Mesothelial cell of epicardium (in vitro differentiated cells): ENCODE results near the gene FILIP1. TPM values are rescaled to one million over a fixed set of nuclear protein-coding genes. Genes with fewer than 3 reads are reported as not detected.
A peak's percentile ranks its signal among the peaks of the same experiment; 100 is the strongest.

Experiments
- DNase-seq, 2 experiments: peaks; one replicate each; pipeline ENCODE4 v3.0.0; 2021; ENCODE audit warnings: low spot score in 2 of 2; ENCODE audit not compliant: unreplicated experiment in 2 of 2
- H3K27ac Mint-ChIP-seq: 2 replicates; pipeline ENCODE4 v1.8.0; 2021; ENCODE audit warnings: mixed read lengths
- H3K27me3 Mint-ChIP-seq: 2 replicates; pipeline ENCODE4 v1.8.0; 2021; ENCODE audit warnings: low read depth, mixed read lengths
- H3K36me3 Mint-ChIP-seq: 2 replicates; pipeline ENCODE4 v1.8.0; 2021; ENCODE audit warnings: mixed read lengths
- H3K4me1 Mint-ChIP-seq: 2 replicates; pipeline ENCODE4 v1.8.0; 2021; ENCODE audit warnings: mixed read lengths
- H3K4me3 Mint-ChIP-seq: 2 replicates; pipeline ENCODE4 v1.8.0; 2021; ENCODE audit warnings: mild to moderate bottlenecking, moderate library complexity, mixed read lengths
- H3K9me3 Mint-ChIP-seq: 2 replicates; pipeline ENCODE4 v1.8.0; 2021; ENCODE audit warnings: mixed read lengths
- CTCF ChIP-seq: fragments of 200-600 bp; sonication (generic); IDR thresholded peaks from one replicate; pipeline ENCODE4 v1.5.0; 2021; ENCODE audit warnings: antibody characterized with exemption; ENCODE audit not compliant: unreplicated experiment
- total RNA-seq: library from RNA; stranded (reverse); gene quantifications from 3 replicates; pipeline ENCODE4 v1.2.1, GENCODE V29; 2021

The FILIP1 gene
- total RNA-seq, 1 donor from 2014 or later = 11.3 TPM

DNA sequence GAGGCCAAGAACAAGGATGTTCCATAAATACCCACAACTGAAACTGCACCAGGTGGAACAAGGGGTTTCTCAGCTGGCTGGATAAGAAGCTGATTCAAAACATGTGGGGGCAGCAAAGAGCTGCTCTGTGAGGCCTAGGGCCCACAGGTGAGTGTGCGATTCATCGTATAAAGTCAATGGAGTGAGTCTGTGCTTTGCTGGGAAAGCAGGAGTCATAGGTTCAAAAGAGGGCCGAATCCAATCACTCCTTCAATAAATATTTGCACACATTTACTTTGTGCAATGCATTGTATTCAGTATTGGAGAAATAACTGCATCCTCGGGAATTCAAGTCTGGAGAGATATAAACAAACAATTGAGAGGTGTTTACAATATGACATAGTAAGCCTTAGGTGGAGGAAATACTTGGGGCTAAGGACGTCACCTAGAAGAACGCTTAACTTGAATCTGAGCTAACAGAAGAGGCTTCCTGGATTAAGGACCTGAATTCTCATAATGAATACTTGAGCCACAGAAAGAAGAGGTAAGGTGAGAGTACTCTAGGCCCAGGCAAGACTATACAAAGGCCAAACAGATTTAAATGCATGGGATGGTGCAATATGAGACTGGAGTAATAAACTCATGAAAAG is 125.3 kb downstream of the FILIP1 start:
- TF ChIP-seq CTCF = no peak
- peaks cover 2% of the 10 kb centered on the region for H3K36me3 Mint-ChIP-seq
- H3K9me3 Mint-ChIP-seq = peaks cover 13% of the 10 kb centered on the region
- peaks cover 38% of the 10 kb centered on the region for H3K4me1 Mint-ChIP-seq
- H3K27ac Mint-ChIP-seq = peak overlapping the region; percentile 79
- H3K27me3 Mint-ChIP-seq = no peaks in the 10 kb centered on the region
- H3K4me3 Mint-ChIP-seq = no peak overlapping the region
- peak; percentile 22 to 58 for DNase-seq

DNA sequence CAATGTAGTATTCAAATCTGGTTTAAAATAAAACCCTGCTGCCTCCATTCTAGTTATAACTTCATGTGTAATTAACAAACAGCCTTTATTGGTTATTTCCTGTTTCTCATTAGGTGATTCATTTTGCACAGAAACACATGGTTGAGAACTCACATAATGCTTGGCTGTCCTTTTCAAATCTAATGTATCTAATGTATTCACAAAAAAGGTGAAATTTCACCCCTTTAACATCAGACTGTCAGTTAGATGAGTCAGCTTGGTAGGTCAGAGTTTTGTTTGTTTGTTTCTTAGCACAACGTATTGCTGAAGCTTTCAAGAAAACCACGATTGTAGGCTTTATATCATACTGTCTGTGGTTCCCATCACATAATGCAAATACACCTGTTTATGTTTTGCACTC is 130.3 kb downstream of the FILIP1 start:
- Mint-ChIP-seq H3K27ac (no peak overlapping the region), H3K36me3 (peaks cover 6% of the 10 kb centered on the region)

DNA sequence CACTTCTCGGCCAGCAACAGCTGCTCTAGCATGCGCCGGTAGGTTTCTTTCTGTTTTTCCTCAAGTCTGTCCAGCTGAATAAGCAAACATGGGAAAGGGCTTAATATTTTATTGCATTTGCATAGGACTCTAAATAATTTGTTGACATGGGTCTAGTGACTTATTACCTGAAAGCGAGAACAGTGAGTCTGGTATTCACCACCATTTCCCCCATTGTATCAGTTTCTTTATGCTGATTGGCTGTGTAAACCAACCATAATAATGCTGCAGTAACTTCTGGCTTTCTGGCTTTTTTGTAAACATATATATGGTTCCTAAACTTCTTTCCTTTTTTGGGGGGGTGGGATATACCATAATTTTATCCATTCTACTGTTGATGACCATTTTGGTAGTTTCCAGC is 140.0 kb downstream of the FILIP1 start:
- peaks cover 36% of the 10 kb centered on the region for H3K4me1 Mint-ChIP-seq
- no peak for TF ChIP-seq CTCF
- no peak for DNase-seq
- H3K27me3 Mint-ChIP-seq = no peaks in the 10 kb centered on the region
- no peaks in the 10 kb centered on the region for H3K9me3 Mint-ChIP-seq
- no peaks in the 10 kb centered on the region for H3K36me3 Mint-ChIP-seq
- no peak overlapping the region for H3K27ac Mint-ChIP-seq
- no peak overlapping the region for H3K4me3 Mint-ChIP-seq

More for the DNA sequence above, 130.3 kb downstream of the FILIP1 start:
- Mint-ChIP-seq H3K9me3 (peaks cover 5% of the 10 kb centered on the region), H3K27me3 (no peaks in the 10 kb centered on the region), H3K4me1 (peaks cover 46% of the 10 kb centered on the region), H3K4me3 (no peak overlapping the region)
- no peak for TF ChIP-seq CTCF
- DNase-seq = no peak

- peaks cover 57% of the 10 kb centered on the region for H3K4me1 Mint-ChIP-seq
- no peak for TF ChIP-seq CTCF
Measured at GRCh38 chr6:75351570-75351969, 142.0 kb downstream of the FILIP1 start.

DNA sequence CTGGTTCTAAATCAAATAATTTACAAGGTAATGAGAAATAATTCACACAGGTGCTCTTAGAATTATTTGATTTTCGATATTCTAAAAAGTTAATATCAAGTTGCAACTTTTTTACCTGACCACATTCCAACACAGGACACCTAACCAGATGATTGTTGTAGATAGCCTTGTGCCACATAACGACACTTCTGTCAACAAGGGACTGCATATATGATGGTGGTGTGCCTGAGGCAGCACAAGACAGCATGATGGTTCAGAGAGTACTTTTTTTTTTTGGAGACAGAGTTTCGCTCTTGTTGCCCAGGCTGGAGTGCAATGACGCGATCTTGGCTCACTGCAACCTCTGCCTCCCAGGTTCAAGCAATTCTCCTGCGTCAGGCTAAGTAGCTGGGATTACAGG is 142.8 kb downstream of the FILIP1 start:
- no peaks in the 10 kb centered on the region for H3K36me3 Mint-ChIP-seq
- H3K4me3 Mint-ChIP-seq = no peak overlapping the region
- H3K27me3 Mint-ChIP-seq = no peaks in the 10 kb centered on the region
- H3K4me1 Mint-ChIP-seq = peaks cover 61% of the 10 kb centered on the region
- no peak for DNase-seq
- H3K27ac Mint-ChIP-seq = peak overlapping the region; percentile 82
- no peaks in the 10 kb centered on the region for H3K9me3 Mint-ChIP-seq
- TF ChIP-seq CTCF = no peak

More at GRCh38 chr6:75351570-75351969, 142.0 kb downstream of the FILIP1 start:
- H3K27ac Mint-ChIP-seq = peak overlapping the region; percentile 73
- no peak overlapping the region for H3K4me3 Mint-ChIP-seq
- no peaks in the 10 kb centered on the region for H3K36me3 Mint-ChIP-seq
- no peak for DNase-seq
- no peaks in the 10 kb centered on the region for H3K9me3 Mint-ChIP-seq
- H3K27me3 Mint-ChIP-seq = no peaks in the 10 kb centered on the region
